CD14-positive monocyte (primary cell): Measurements from ENCODE around the gene DUS2. TPM values are rescaled to one million over a fixed set of nuclear protein-coding genes. Genes with fewer than 3 reads are reported as not detected.
"Not testable (repeated sequence)": the region's sequence is repeated elsewhere in the genome, so short reads cannot be mapped to it uniquely, and the experiment has no call there.

Experiments used
- DNase-seq, 3 donors: peaks; one replicate each; pipeline ENCODE4 v3.0.0-alpha.2; 2011 to 2022
- H2AFZ ChIP-seq: 2 replicates; pipeline ENCODE4 v1.6.0; 2012; ENCODE audit warnings: mild to moderate bottlenecking, low read depth, low read length, inconsistent platforms; ENCODE audit not compliant: insufficient read depth, poor library complexity, severe bottlenecking
- H3K27ac ChIP-seq, 2 donors: 1 replicate in 1 of 2; 2 replicates in 1 of 2; pipeline ENCODE4 v1.5.1; 2012 to 2013; ENCODE audit warnings: low read length in 2 of 2, control low read depth in 1 of 2, inconsistent platforms in 1 of 2, low read depth in 1 of 2, mild to moderate bottlenecking in 1 of 2
- H3K27me3 ChIP-seq, 2 donors: one replicate each; pipeline versions ENCODE4 v1.6.0 to v1.6.1; 2011 to 2013; ENCODE audit warnings: low read length in 2 of 2; ENCODE audit not compliant: control insufficient read depth in 2 of 2, insufficient read depth in 2 of 2
- H3K36me3 ChIP-seq, 2 donors: replicated peaks in 1 of 2; 1 replicate in 1 of 2; 2 replicates in 1 of 2; pipeline versions ENCODE4 v1.5.1 to v1.6.1; 2012 to 2013; ENCODE audit warnings: low read length in 2 of 2, control low read depth in 1 of 2, inconsistent platforms in 1 of 2, mild to moderate bottlenecking in 1 of 2; ENCODE audit not compliant: insufficient read depth in 2 of 2, control insufficient read depth in 1 of 2
- H3K4me1 ChIP-seq, 2 donors: 1 replicate in 1 of 2; 2 replicates in 1 of 2; pipeline versions ENCODE4 v1.5.1 to v1.6.1; 2012 to 2013; ENCODE audit warnings: low read length in 2 of 2, control low read depth in 1 of 2, inconsistent platforms in 1 of 2, mild to moderate bottlenecking in 1 of 2, moderate library complexity in 1 of 2; ENCODE audit not compliant: insufficient read depth in 2 of 2, control insufficient read depth in 1 of 2
- H3K4me2 ChIP-seq: replicated peaks from 2 replicates; pipeline ENCODE3; 2012; ENCODE audit warnings: low read length, moderate library complexity, mild to moderate bottlenecking; ENCODE audit not compliant: poor library complexity, severe bottlenecking; ENCODE audit errors: extremely low read depth
- H3K4me3 ChIP-seq, 3 experiments: fragments of 200-600 bp in 1 of 3; sonication (generic) in 1 of 3; replicated peaks in 1 of 3; 1 replicate in 2 of 3; 2 replicates in 1 of 3; pipeline ENCODE4 v1.5.1; 2011 to 2013; ENCODE audit warnings: low read length in 3 of 3, mild to moderate bottlenecking in 3 of 3, control low read depth in 2 of 3, low read depth in 2 of 3, inconsistent platforms in 1 of 3, moderate library complexity in 1 of 3
- H3K79me2 ChIP-seq: 2 replicates; pipeline ENCODE4 v1.6.0; 2012; ENCODE audit warnings: mild to moderate bottlenecking, control low read depth, inconsistent platforms, low read length, moderate library complexity; ENCODE audit not compliant: insufficient read depth
- H3K9ac ChIP-seq: 2 replicates; pipeline ENCODE4 v1.6.0; 2017; ENCODE audit warnings: low read length, mild to moderate bottlenecking; ENCODE audit not compliant: insufficient read depth, poor library complexity, severe bottlenecking
- H3K9me3 ChIP-seq, 2 donors: replicated peaks in 1 of 2; 1 replicate in 1 of 2; 2 replicates in 1 of 2; pipeline versions ENCODE4 v1.5.1 to v1.6.1; 2012 to 2013; ENCODE audit warnings: low read length in 2 of 2, control low read depth in 1 of 2; ENCODE audit not compliant: control insufficient read depth in 1 of 2, insufficient read depth in 1 of 2
- H4K20me1 ChIP-seq: 2 replicates; pipeline ENCODE4 v1.6.0; 2012; ENCODE audit warnings: mild to moderate bottlenecking, low read length, control low read depth, moderate library complexity; ENCODE audit not compliant: insufficient read depth
- H3K27ac Mint-ChIP-seq, 7 donors: one replicate each; pipeline ENCODE4 v1.8.0; 2020; ENCODE audit warnings: mild to moderate bottlenecking in 7 of 7, mixed read lengths in 7 of 7, moderate library complexity in 6 of 7, inconsistent platforms in 2 of 7
- H3K27me3 Mint-ChIP-seq, 3 donors: one replicate each; pipeline ENCODE4 v1.8.0; 2021 to 2022; ENCODE audit warnings: low read depth in 3 of 3, mild to moderate bottlenecking in 3 of 3, mixed read lengths in 3 of 3, moderate library complexity in 3 of 3, inconsistent platforms in 1 of 3
- H3K36me3 Mint-ChIP-seq, 2 donors: one replicate each; pipeline ENCODE4 v1.8.0; 2020; ENCODE audit warnings: mixed read lengths in 2 of 2, inconsistent platforms in 1 of 2, mild to moderate bottlenecking in 1 of 2
- H3K4me1 Mint-ChIP-seq: one replicate; pipeline ENCODE4 v1.8.0; 2020; ENCODE audit warnings: mild to moderate bottlenecking, mixed read lengths
- H3K4me3 Mint-ChIP-seq, 2 donors: one replicate each; pipeline ENCODE4 v1.8.0; 2020; ENCODE audit warnings: mild to moderate bottlenecking in 2 of 2, mixed read lengths in 2 of 2, moderate library complexity in 1 of 2
- H3K9me3 Mint-ChIP-seq, 7 donors: one replicate each; pipeline ENCODE4 v1.8.0; 2020 to 2022; ENCODE audit warnings: mixed read lengths in 7 of 7, mild to moderate bottlenecking in 6 of 7, moderate library complexity in 6 of 7, inconsistent platforms in 2 of 7
- CTCF ChIP-seq: fragments of 200-600 bp; IDR thresholded peaks from one replicate; pipeline ENCODE4 v1.8.0; 2022; ENCODE audit warnings: antibody characterized with exemption, mild to moderate bottlenecking
- whole genome bisulfite sequencing: methylation state at CpG from one replicate; pipeline ENCODE4 v1.1.5; 2013; ENCODE audit warnings: missing lambda C conversion rate; ENCODE audit not compliant: insufficient coverage; 5-methylcytosine and 5-hydroxymethylcytosine counted together
- intact Hi-C, 2 donors: fragments of 100-400 bp; cut with micrococcal nuclease; formaldehyde crosslinking; loops; one replicate each; pipeline versions ENCODE4 v1.15.0 to v1.15.1; 2023
- polyA plus RNA-seq, 3 donors: library from polyadenylated mRNA; depleted of rRNA in 1 of 3; unstranded in 2 of 3; stranded (reverse) in 1 of 3; fragments of 300-500 nt in 2 of 3; fragments of >200 nt in 1 of 3; fragmentation: Illumina TruSeq in 2 of 3; gene quantifications; 1 replicate in 2 of 3; 2 replicates in 1 of 3; pipeline ENCODE4 v1.2.3, GENCODE V29; 2012 to 2021

The DUS2 gene
- polyA plus RNA-seq, 3 donors: 18.4 to 40.7 (median 33.2) TPM

DNA sequence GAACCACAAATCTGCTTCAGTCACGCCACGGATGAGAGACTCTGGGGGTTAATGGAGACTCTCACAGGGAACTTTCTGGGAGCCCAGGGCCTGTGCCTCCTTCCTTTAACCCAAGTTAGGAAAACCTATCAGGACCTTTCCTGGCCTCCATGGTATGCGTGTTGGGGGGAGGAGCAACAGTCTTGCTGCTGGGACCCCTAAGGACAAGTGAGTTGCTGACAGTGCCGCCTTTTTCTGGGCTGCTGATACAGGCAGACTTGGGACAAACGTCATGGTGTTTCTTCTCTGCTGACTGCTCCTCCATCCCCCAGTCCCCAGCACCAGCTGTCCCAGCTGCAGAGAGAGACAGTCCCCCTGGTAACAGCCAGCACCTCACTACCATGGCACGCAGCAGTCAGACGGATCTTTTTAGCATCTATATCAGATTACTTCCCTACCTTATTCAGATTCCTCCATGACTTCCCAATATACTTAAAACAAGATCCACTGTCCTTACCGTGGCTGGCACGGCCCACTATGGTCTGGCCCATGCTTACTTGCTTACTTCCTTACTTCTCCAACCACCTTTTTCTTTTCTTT is 13.8 kb upstream of the DUS2 start:
- Histone ChIP-seq H3K27ac (no peak overlapping the region), H3K9me3 (no peaks in the 10 kb centered on the region), H3K36me3 (no peaks in the 10 kb centered on the region), H3K4me1 (peaks cover 60 to 61% of the 10 kb centered on the region in 2 donors), H3K4me2 (no peak overlapping the region), H4K20me1 (no peaks in the 10 kb centered on the region), H3K9ac (no peak overlapping the region), H3K4me3 (no peak overlapping the region), H3K27me3 (no peaks in the 10 kb centered on the region), H3K79me2 (no peaks in the 10 kb centered on the region), H2AFZ (no peak overlapping the region)
- H3K27me3 Mint-ChIP-seq: peaks cover 0 to 2% (median 0%) of the 10 kb centered on the region in 3 donors
- peaks cover 54% of the 10 kb centered on the region for H3K4me1 Mint-ChIP-seq
- H3K27ac Mint-ChIP-seq: peak overlapping the region in 4 of 7 donors; percentile 19 to 88 (median 54)
- DNase-seq: no peak
- peaks cover 0 to 3% of the 10 kb centered on the region in 2 donors for H3K36me3 Mint-ChIP-seq
- TF ChIP-seq CTCF: no peak
- peaks cover 0 to 5% (median 0%) of the 10 kb centered on the region in 7 donors for H3K9me3 Mint-ChIP-seq
- intact Hi-C loops: loop anchor here in 1 of 2 donors (2.0 kb wide), 1 partner anchor 16 kb away; no protein-coding TSS in a partner anchor
- 86% methylated on average over 9 of the region's 9 CpGs for WGBS
- no peak overlapping the region for H3K4me3 Mint-ChIP-seq

DNA sequence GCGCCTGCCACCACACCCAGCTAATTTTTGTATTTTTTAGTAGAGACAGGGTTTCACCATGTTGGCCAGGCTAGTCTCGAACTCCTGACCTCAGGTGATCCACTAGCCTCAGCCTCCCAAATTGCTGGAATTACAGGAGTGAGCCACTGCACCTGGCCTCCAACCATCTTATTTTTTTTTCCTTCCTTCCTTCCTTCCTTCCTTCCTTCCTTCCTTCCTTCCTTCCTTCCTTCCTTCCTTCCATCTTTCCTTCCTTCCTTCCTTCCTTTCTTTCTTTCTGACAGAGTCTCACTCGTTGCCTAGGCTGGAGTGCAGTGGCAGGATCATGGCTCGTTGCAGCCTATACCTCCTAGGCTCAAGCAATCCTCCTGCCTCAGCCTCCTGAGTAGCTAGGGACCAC is 13.2 kb upstream of the DUS2 start:
- intact Hi-C loops: loop anchor here in 1 of 2 donors (2.0 kb wide), 1 partner anchor 17 kb away; no protein-coding TSS in a partner anchor
- H3K9me3 ChIP-seq, H3K36me3 Mint-ChIP-seq, H3K27me3 ChIP-seq, H3K27ac Mint-ChIP-seq, H3K36me3 ChIP-seq, H4K20me1 ChIP-seq, H3K27me3 Mint-ChIP-seq, H3K27ac ChIP-seq, H2AFZ ChIP-seq, DNase-seq, H3K9ac ChIP-seq, H3K4me3 ChIP-seq, H3K79me2 ChIP-seq, H3K9me3 Mint-ChIP-seq, H3K4me3 Mint-ChIP-seq, H3K4me2 ChIP-seq: not testable (repeated sequence)
- peaks cover 48% of the 10 kb centered on the region for H3K4me1 Mint-ChIP-seq
- peaks cover 53 to 54% of the 10 kb centered on the region in 2 donors for H3K4me1 ChIP-seq
- whole genome bisulfite sequencing: 51% methylated on average over 2 of the region's 4 CpGs
